ENCODE data around the gene GPD1L. TPM values are rescaled to one million over a fixed set of nuclear protein-coding genes. Genes with fewer than 3 reads are reported as not detected.

Gene GPD1L
- total RNA-seq, 1 donor from 2014 or later = 11.5 TPM

DNA sequence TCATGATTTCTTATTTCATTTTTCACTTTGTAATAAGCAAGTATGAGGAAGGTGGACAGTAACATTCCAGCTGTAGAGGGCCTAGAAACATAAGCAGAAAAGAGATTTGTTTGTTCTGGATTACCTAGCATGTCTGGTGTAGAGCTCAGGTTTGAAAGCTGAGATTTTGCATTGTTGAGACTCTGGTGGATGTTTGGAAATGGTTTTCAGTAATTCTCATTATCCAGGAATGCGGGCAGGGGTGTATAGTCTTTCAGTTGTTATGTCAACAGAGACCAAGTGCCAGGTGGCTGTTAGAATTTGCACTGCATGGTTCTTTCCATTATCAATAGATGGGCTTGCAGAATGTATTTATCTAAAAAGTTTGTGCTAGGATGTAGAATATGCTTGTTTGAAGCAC, 10.9 kb downstream of the GPD1L start:
- Histone ChIP-seq H3K4me3 (ENCODE audit: low read depth, low read length) (no peak overlapping the region), H3K27me3 (ENCODE audit: control insufficient read depth, insufficient read depth, low read length) (no peaks in the 10 kb centered on the region), H3K36me3 (ENCODE audit: control insufficient read depth, insufficient read depth, low read length) (no peaks in the 10 kb centered on the region)
- no peak for TF ChIP-seq CTCF (IDR thresholded peaks at IDR 0.05; ENCODE audit: insufficient read depth, low read length, poor library complexity, severe bottlenecking)
- no peak for DNase-seq (ENCODE audit: low read depth)

DNA sequence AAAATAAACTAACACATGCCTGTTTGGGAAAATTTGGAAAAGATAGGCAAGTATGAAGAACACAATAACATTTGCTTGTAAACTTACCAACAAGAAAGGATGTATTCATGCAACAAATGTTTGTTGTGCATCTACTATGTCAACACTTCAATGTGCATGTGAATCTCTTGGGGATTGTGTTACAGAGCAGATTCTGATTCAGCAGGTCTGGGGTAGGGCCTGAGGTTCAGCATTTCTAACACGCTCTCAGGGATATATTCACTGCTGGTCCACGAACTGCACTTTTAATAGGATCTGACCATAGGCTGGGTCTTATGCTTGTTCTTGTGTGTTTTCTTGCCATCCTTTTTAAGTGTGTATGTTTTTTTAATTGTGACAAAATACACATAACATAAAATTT, 11.8 kb downstream of the GPD1L start:
- H3K27me3 ChIP-seq (ENCODE audit: control insufficient read depth, insufficient read depth, low read length) = no peaks in the 10 kb centered on the region
- H3K4me3 ChIP-seq (ENCODE audit: low read depth, low read length) = no peak overlapping the region
- DNase-seq (ENCODE audit: low read depth) = no peak
- H3K36me3 ChIP-seq (ENCODE audit: control insufficient read depth, insufficient read depth, low read length) = no peaks in the 10 kb centered on the region
- no peak for TF ChIP-seq CTCF (IDR thresholded peaks at IDR 0.05; ENCODE audit: insufficient read depth, low read length, poor library complexity, severe bottlenecking)

DNA sequence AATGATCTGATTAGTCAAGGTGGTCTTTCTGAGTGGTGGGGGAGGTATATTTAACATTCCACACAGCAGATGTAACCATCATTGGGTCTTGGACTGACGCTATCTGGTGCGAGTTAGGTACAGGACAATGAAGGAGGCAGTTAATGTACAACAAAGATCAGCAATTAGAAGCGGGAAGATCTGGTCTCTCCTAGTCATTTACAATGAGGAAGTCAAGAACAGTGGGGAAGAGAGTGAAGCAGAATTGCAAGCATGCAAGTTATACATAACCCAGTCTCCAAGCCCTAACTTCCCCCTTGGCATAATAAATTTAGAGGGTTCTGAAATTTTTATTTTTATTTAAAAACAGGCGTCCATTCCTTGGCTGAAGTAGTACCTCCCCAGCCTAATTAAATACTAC, 14.1 kb downstream of the GPD1L start:
- Histone ChIP-seq H3K4me3 (ENCODE audit: low read depth, low read length) (no peak overlapping the region), H3K27me3 (ENCODE audit: control insufficient read depth, insufficient read depth, low read length) (no peaks in the 10 kb centered on the region), H3K36me3 (ENCODE audit: control insufficient read depth, insufficient read depth, low read length) (no peaks in the 10 kb centered on the region)
- no peak for DNase-seq (ENCODE audit: low read depth)
- TF ChIP-seq CTCF (IDR thresholded peaks at IDR 0.05; ENCODE audit: insufficient read depth, low read length, poor library complexity, severe bottlenecking) = no peak

- no peak for TF ChIP-seq CTCF (IDR thresholded peaks at IDR 0.05; ENCODE audit: insufficient read depth, low read length, poor library complexity, severe bottlenecking)
- H3K4me3 ChIP-seq (ENCODE audit: low read depth, low read length) = no peak overlapping the region
Measured at GRCh38 chr3:32121137-32121536, 14.7 kb downstream of the GPD1L start.

DNA sequence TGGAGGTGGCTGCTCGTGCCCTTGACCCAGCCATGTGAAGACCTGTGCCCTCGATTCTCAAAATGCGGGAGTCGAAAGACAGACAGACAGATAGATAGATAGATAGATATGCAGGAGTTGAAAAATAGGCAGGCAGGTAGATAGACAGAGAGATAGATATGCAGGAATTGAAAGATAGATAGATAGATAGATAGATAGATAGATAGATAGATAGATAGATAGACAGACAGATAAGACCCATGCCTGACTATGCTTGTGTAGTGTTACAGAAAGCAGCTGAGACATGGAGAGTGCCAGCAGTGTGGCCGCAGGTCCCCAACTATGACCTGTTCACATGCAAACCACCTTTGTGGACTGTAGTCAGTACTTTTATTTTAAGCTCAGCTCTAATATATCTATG, 17.2 kb downstream of the GPD1L start:
- no peak overlapping the region for H3K4me3 ChIP-seq (ENCODE audit: low read depth, low read length)
- no peaks in the 10 kb centered on the region for H3K36me3 ChIP-seq (ENCODE audit: control insufficient read depth, insufficient read depth, low read length)
- H3K27me3 ChIP-seq (ENCODE audit: control insufficient read depth, insufficient read depth, low read length) = no peaks in the 10 kb centered on the region
- no peak for DNase-seq (ENCODE audit: low read depth)
- TF ChIP-seq CTCF (IDR thresholded peaks at IDR 0.05; ENCODE audit: insufficient read depth, low read length, poor library complexity, severe bottlenecking) = no peak

More at GRCh38 chr3:32121137-32121536, 14.7 kb downstream of the GPD1L start:
- DNase-seq (ENCODE audit: low read depth) = no peak
- H3K36me3 ChIP-seq (ENCODE audit: control insufficient read depth, insufficient read depth, low read length) = no peaks in the 10 kb centered on the region
- no peaks in the 10 kb centered on the region for H3K27me3 ChIP-seq (ENCODE audit: control insufficient read depth, insufficient read depth, low read length)

- Histone ChIP-seq H3K36me3 (ENCODE audit: control insufficient read depth, insufficient read depth, low read length) (no peaks in the 10 kb centered on the region), H3K4me3 (ENCODE audit: low read depth, low read length) (no peak overlapping the region), H3K27me3 (ENCODE audit: control insufficient read depth, insufficient read depth, low read length) (no peaks in the 10 kb centered on the region)
- DNase-seq (ENCODE audit: low read depth) = no peak
- no peak for TF ChIP-seq CTCF (IDR thresholded peaks at IDR 0.05; ENCODE audit: insufficient read depth, low read length, poor library complexity, severe bottlenecking)
Measured at GRCh38 chr3:32125012-32125411, 18.6 kb downstream of the GPD1L start.

Measured in kidney epithelial cell (primary cell).